Upper lobe of left lung (tissue), 6 donors: ENCODE measurements around the gene LAMA3. TPM values are rescaled to one million over a fixed set of nuclear protein-coding genes. Genes with fewer than 3 reads are reported as not detected.

Source experiments
- ATAC-seq, 2 donors: fragments of 200-7000 bp; cut with Tn5 transposase; one replicate each; pipeline ENCODE4 v1.9.1; 2022; ENCODE audit warnings: mild to moderate bottlenecking in 2 of 2, moderate library complexity in 2 of 2; ENCODE audit not compliant: low FRiP score in 2 of 2
- DNase-seq, 2 donors: peaks; one replicate each; pipeline ENCODE4 v3.0.0-alpha.2; 2019 to 2020
- H3K27ac ChIP-seq, 4 donors: fragments of 200-600 bp; sonication (generic); one replicate each; pipeline ENCODE4 v1.5.1; 2016 to 2019
- H3K27me3 ChIP-seq, 4 donors: fragments of 200-600 bp; sonication (generic); one replicate each; pipeline ENCODE4 v1.5.1; 2017 to 2019
- H3K36me3 ChIP-seq, 4 donors: fragments of 200-600 bp; sonication (generic); one replicate each; pipeline ENCODE4 v1.5.1; 2016 to 2019
- H3K4me1 ChIP-seq, 4 donors: fragments of 200-600 bp; sonication (generic); one replicate each; pipeline ENCODE4 v1.5.1; 2018 to 2019
- H3K4me3 ChIP-seq, 4 donors: fragments of 200-600 bp; sonication (generic); one replicate each; pipeline ENCODE4 v1.5.1; 2017 to 2019; ENCODE audit warnings: mild to moderate bottlenecking in 2 of 4, moderate library complexity in 1 of 4
- H3K9me3 ChIP-seq, 4 donors: fragments of 200-600 bp; sonication (generic); one replicate each; pipeline ENCODE4 v1.5.1; 2018 to 2019
- CTCF ChIP-seq, 6 experiments: fragments of 450-650 bp in 4 of 6; fragments of 200-600 bp in 2 of 6; sonication (generic) in 2 of 6; IDR thresholded peaks; one replicate each; pipeline ENCODE4 v1.5.1; 2016 to 2019; ENCODE audit warnings: antibody characterized with exemption in 6 of 6
- EP300 ChIP-seq, 4 donors: sonication (generic); formaldehyde crosslinking; IDR thresholded peaks; one replicate each; pipeline ENCODE4 v1.5.1; 2017; ENCODE audit warnings: antibody characterized with exemption in 4 of 4, control low read depth in 2 of 4
- POLR2A ChIP-seq, 4 donors: fragments of 450-650 bp; IDR thresholded peaks; one replicate each; pipeline ENCODE4 v1.5.1; 2016 to 2017; ENCODE audit warnings: antibody characterized with exemption in 4 of 4, mild to moderate bottlenecking in 2 of 4
- POLR2AphosphoS5 ChIP-seq, 2 donors: sonication (generic); formaldehyde crosslinking; IDR thresholded peaks; one replicate each; pipeline ENCODE4 v1.5.1; 2017; ENCODE audit warnings: antibody characterized with exemption in 2 of 2
- WGBS, 2 donors: methylation state at CpG; one replicate each; pipeline ENCODE4 v1.1.5; 2017 to 2018; 5-methylcytosine and 5-hydroxymethylcytosine counted together
- total RNA-seq, 6 donors: library from RNA; depleted of rRNA in 4 of 6; stranded (reverse); fragments of >200 nt in 4 of 6; gene quantifications; one replicate each; pipeline versions ENCODE4 v1.1.0 to v1.2.1, GENCODE V29; 2016 to 2021
- donor health status: DM: no; HTN: no; CAD: no; lungs with moderate emphysema.
- donor health status: DM: no; HTN: yes; CAD: no; lungs with severe emphysema.

Gene LAMA3
- total RNA-seq, 6 donors from 2014 or later, result 88.2 to 202 (median 141) TPM

GRCh38 chr18:23871410-23871809 lies 182.2 kb downstream of the LAMA3 start:
- Histone ChIP-seq H3K27ac (no peak overlapping the region), H3K4me1 (no peaks in the 10 kb centered on the region), H3K36me3 (no peaks in the 10 kb centered on the region), H3K4me3 (no peak overlapping the region), H3K9me3 (no peaks in the 10 kb centered on the region), H3K27me3 (no peaks in the 10 kb centered on the region)
- WGBS, 2 donors, result 33 to 47% methylated on average over 7 of the region's 7 CpGs
- no peak for DNase-seq
- ATAC-seq, result peak in 1 of 2 donors; percentile 40
- TF ChIP-seq POLR2AphosphoS5 (IDR thresholded peaks at IDR 0.05), result no peak
- TF ChIP-seq EP300 (IDR thresholded peaks at IDR 0.05), result no peak
- TF ChIP-seq CTCF (IDR thresholded peaks at IDR 0.05), result no peak
- TF ChIP-seq POLR2A (IDR thresholded peaks at IDR 0.05), result no peak

GRCh38 chr18:23872701-23873550 lies 183.7 kb downstream of the LAMA3 start:
- ATAC-seq (peak in 1 of 2 donors; percentile 34), DNase-seq (peak in 1 of 2 donors; percentile 40)
- H3K4me3 ChIP-seq, result no peak overlapping the region

GRCh38 chr18:23875966-23876895 lies 187.0 kb downstream of the LAMA3 start:
- 88 to 89% methylated on average over 11 of the region's 11 CpGs for WGBS, 2 donors
- no peak overlapping the region for H3K4me3 ChIP-seq
- TF ChIP-seq CTCF (IDR thresholded peaks at IDR 0.05), result no peak
- no peak for TF ChIP-seq POLR2AphosphoS5 (IDR thresholded peaks at IDR 0.05)
- TF ChIP-seq POLR2A (IDR thresholded peaks at IDR 0.05), result no peak
- no peak for TF ChIP-seq EP300 (IDR thresholded peaks at IDR 0.05)
- DNase-seq, result no peak
- ATAC-seq, result no peak
- no peak overlapping the region for H3K27ac ChIP-seq
- H3K27me3 ChIP-seq, result no peaks in the 10 kb centered on the region
- H3K36me3 ChIP-seq, result no peaks in the 10 kb centered on the region
- no peaks in the 10 kb centered on the region for H3K4me1 ChIP-seq
- H3K9me3 ChIP-seq, result no peaks in the 10 kb centered on the region

More at GRCh38 chr18:23872701-23873550, 183.7 kb downstream of the LAMA3 start:
- Histone ChIP-seq H3K9me3 (no peaks in the 10 kb centered on the region), H3K27me3 (no peaks in the 10 kb centered on the region), H3K4me1 (no peaks in the 10 kb centered on the region), H3K36me3 (no peaks in the 10 kb centered on the region), H3K27ac (no peak overlapping the region)
- 79 to 86% methylated on average over 25 of the region's 25 CpGs for WGBS, 2 donors
- TF ChIP-seq POLR2AphosphoS5 (IDR thresholded peaks at IDR 0.05) (no peak), CTCF (IDR thresholded peaks at IDR 0.05) (no peak)

GRCh38 chr18:23876921-23877320 lies 187.7 kb downstream of the LAMA3 start:
- WGBS, 2 donors, result 90 to 93% methylated on average over 7 of the region's 7 CpGs
- no peaks in the 10 kb centered on the region for H3K36me3 ChIP-seq
- no peak overlapping the region for H3K4me3 ChIP-seq
- H3K27ac ChIP-seq, result no peak overlapping the region
- no peaks in the 10 kb centered on the region for H3K9me3 ChIP-seq
- TF ChIP-seq POLR2AphosphoS5 (IDR thresholded peaks at IDR 0.05), result no peak
- no peak for TF ChIP-seq POLR2A (IDR thresholded peaks at IDR 0.05)
- no peak for TF ChIP-seq EP300 (IDR thresholded peaks at IDR 0.05)
- TF ChIP-seq CTCF (IDR thresholded peaks at IDR 0.05), result no peak
- ATAC-seq (no peak), DNase-seq (no peak)
- no peaks in the 10 kb centered on the region for H3K27me3 ChIP-seq
- H3K4me1 ChIP-seq, result no peaks in the 10 kb centered on the region
